Measurements from ENCODE around the gene EPHB2. TPM values are rescaled to one million over a fixed set of nuclear protein-coding genes. Genes with fewer than 3 reads are reported as not detected.

Gene EPHB2
- polyA plus RNA-seq, 1 donor from 2014 or later: 22.8 TPM

DNA sequence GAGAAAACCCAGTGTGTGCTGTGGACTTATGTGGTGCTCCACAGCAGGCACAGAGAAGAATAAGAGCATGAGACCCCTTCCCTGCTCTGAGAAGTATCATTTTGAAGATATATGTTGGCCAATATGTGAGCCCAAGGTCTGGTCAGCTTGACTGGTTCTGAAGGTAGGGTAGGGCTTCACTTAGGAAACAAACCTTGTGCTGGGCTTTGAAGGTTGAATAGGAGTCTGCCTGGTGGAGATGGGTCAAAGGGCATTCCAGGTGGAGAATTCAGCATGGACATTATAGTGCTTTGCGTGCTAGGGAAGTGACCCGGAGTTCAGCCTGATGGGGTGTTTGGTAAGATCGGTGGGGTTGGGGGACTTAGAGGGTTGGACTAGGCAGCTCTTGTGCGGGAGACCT lies 99.1 kb downstream of the EPHB2 start:
- H3K9ac ChIP-seq (ENCODE audit: low read length): no peak overlapping the region
- no peaks in the 10 kb centered on the region for H3K27me3 ChIP-seq (ENCODE audit: insufficient read depth, low read depth, low read length)
- H3K4me2 ChIP-seq (ENCODE audit: low read length): no peak overlapping the region
- no peaks in the 10 kb centered on the region for H3K36me3 ChIP-seq (ENCODE audit: insufficient read depth, low read length)
- H3K4me3 ChIP-seq (ENCODE audit: low read length): no peak overlapping the region
- H4K20me1 ChIP-seq (ENCODE audit: insufficient read depth): no peaks in the 10 kb centered on the region
- H3K9me3 ChIP-seq (ENCODE audit: low read length): no peaks in the 10 kb centered on the region
- no peak overlapping the region for H2AFZ ChIP-seq (ENCODE audit: low read depth, low read length)
- H3F3A ChIP-seq (ENCODE audit: insufficient read depth, low read length, poor library complexity, severe bottlenecking): no peaks in the 10 kb centered on the region
- no peaks in the 10 kb centered on the region for H3K79me2 ChIP-seq (replicated peaks; ENCODE audit: insufficient read depth, low read length)
- TF ChIP-seq MXI1 (conservative IDR thresholded peaks at IDR 0.05; ENCODE audit: poor library complexity, severe bottlenecking): no peak
- no peak overlapping the region for H3K27ac ChIP-seq (ENCODE audit: low read length)
- H3K9me2 ChIP-seq (ENCODE audit: insufficient read depth, low read length): no peaks in the 10 kb centered on the region

DNA sequence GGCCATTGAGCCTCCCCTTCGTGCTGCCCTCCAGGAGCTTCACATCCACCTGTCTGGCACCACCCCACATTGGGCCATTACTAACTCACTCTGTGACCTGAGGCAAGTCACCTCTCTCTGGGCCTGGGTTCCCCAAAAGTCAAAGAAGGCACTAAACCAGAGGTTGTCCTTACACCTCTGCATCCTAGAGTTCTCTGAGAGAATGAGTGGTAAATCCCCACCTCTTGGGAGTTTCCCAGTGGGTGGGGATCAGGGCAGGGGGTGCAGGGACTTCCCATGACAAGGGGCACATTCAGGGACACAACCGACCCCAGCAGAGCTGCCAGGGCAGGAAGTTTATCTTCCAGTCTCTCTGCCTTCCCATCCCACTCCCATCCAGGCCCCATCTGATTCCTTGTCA lies 99.7 kb downstream of the EPHB2 start:
- Histone ChIP-seq H3K27ac (ENCODE audit: low read length) (no peak overlapping the region), H3K27me3 (ENCODE audit: insufficient read depth, low read depth, low read length) (no peaks in the 10 kb centered on the region), H4K20me1 (ENCODE audit: insufficient read depth) (no peaks in the 10 kb centered on the region), H3F3A (ENCODE audit: insufficient read depth, low read length, poor library complexity, severe bottlenecking) (no peaks in the 10 kb centered on the region), H3K79me2 (replicated peaks; ENCODE audit: insufficient read depth, low read length) (no peaks in the 10 kb centered on the region), H3K9me2 (ENCODE audit: insufficient read depth, low read length) (no peaks in the 10 kb centered on the region), H3K4me3 (ENCODE audit: low read length) (no peak overlapping the region), H3K36me3 (ENCODE audit: insufficient read depth, low read length) (no peaks in the 10 kb centered on the region), H2AFZ (ENCODE audit: low read depth, low read length) (no peak overlapping the region), H3K9me3 (ENCODE audit: low read length) (no peaks in the 10 kb centered on the region), H3K4me2 (ENCODE audit: low read length) (no peak overlapping the region), H3K9ac (ENCODE audit: low read length) (no peak overlapping the region)
- TF ChIP-seq, protein P1, sequence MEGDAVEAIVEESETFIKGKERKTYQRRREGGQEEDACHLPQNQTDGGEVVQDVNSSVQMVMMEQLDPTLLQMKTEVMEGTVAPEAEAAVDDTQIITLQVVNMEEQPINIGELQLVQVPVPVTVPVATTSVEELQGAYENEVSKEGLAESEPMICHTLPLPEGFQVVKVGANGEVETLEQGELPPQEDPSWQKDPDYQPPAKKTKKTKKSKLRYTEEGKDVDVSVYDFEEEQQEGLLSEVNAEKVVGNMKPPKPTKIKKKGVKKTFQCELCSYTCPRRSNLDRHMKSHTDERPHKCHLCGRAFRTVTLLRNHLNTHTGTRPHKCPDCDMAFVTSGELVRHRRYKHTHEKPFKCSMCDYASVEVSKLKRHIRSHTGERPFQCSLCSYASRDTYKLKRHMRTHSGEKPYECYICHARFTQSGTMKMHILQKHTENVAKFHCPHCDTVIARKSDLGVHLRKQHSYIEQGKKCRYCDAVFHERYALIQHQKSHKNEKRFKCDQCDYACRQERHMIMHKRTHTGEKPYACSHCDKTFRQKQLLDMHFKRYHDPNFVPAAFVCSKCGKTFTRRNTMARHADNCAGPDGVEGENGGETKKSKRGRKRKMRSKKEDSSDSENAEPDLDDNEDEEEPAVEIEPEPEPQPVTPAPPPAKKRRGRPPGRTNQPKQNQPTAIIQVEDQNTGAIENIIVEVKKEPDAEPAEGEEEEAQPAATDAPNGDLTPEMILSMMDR (IDR thresholded peaks at IDR 0.05; ENCODE audit: poor library complexity, severe bottlenecking): no peak
- TF ChIP-seq MXI1 (conservative IDR thresholded peaks at IDR 0.05; ENCODE audit: poor library complexity, severe bottlenecking): no peak
- no peak for TF ChIP-seq TAF1 (IDR thresholded peaks at IDR 0.05; ENCODE audit: low read depth)
- no peak for TF ChIP-seq EZH2 (IDR thresholded peaks at IDR 0.05; ENCODE audit: borderline replicate concordance, insufficient read depth, low read length, poor library complexity, severe bottlenecking)
- TF ChIP-seq RAD21 (conservative IDR thresholded peaks at IDR 0.05): no peak
- TF ChIP-seq POLR2AphosphoS5 (IDR thresholded peaks at IDR 0.05): no peak
- TF ChIP-seq EP300 (conservative IDR thresholded peaks at IDR 0.05; ENCODE audit: poor library complexity, severe bottlenecking): no peak
- TF ChIP-seq, protein P2, sequence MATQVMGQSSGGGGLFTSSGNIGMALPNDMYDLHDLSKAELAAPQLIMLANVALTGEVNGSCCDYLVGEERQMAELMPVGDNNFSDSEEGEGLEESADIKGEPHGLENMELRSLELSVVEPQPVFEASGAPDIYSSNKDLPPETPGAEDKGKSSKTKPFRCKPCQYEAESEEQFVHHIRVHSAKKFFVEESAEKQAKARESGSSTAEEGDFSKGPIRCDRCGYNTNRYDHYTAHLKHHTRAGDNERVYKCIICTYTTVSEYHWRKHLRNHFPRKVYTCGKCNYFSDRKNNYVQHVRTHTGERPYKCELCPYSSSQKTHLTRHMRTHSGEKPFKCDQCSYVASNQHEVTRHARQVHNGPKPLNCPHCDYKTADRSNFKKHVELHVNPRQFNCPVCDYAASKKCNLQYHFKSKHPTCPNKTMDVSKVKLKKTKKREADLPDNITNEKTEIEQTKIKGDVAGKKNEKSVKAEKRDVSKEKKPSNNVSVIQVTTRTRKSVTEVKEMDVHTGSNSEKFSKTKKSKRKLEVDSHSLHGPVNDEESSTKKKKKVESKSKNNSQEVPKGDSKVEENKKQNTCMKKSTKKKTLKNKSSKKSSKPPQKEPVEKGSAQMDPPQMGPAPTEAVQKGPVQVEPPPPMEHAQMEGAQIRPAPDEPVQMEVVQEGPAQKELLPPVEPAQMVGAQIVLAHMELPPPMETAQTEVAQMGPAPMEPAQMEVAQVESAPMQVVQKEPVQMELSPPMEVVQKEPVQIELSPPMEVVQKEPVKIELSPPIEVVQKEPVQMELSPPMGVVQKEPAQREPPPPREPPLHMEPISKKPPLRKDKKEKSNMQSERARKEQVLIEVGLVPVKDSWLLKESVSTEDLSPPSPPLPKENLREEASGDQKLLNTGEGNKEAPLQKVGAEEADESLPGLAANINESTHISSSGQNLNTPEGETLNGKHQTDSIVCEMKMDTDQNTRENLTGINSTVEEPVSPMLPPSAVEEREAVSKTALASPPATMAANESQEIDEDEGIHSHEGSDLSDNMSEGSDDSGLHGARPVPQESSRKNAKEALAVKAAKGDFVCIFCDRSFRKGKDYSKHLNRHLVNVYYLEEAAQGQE (IDR thresholded peaks at IDR 0.05; ENCODE audit: borderline replicate concordance): no peak
